ENCODE data around the gene NLRP7. TPM values are rescaled to one million over a fixed set of nuclear protein-coding genes. Genes with fewer than 3 reads are reported as not detected.
"Not testable (repeated sequence)": the region's sequence is repeated elsewhere in the genome, so short reads cannot be mapped to it uniquely, and the experiment has no call there.

NLRP7 gene
- total RNA-seq (10 to 100 TPM in 1 of 2 donors, 1 to 10 TPM in 1; 9.0 to 11.7 TPM), polyA plus RNA-seq (ENCODE audit: insufficient read depth, low read depth, low replicate concordance) (14.5 TPM)
- long read RNA-seq, donor 1, partial matches to known transcripts, result 56 of 58 reads
- long read RNA-seq, donor 1, other reads (novel, unspliced or antisense), result 0 of 58 reads
- long read RNA-seq, donor 2, partial matches to known transcripts, result 23 of 23 reads
- long read RNA-seq, donor 2, other reads (novel, unspliced or antisense), result 0 of 23 reads

DNA sequence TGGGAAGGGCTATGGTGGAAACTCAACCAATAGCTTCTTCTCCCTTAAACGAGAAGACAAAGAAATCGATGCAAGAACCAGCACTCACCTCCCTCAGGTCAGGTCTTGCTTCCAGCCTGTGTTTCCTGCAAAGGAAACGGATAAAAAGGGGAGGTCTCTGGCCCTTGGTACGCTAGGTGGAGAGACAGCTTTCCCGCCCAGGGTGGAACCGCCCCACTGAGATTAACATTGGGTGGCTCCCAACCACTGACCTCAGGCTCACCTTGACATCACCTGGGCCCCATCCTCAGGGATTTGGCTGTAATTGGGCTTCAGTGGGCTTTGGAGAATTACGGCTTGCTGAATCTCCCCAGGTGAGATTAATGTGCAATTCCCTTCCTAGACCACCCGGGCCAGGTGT is at the start of gene NLRP7:
NLRP7 (minus strand) TSS at position 150 of the 400 bp plus-strand sequence.
- no peaks in the 10 kb centered on the region for H3K4me1 ChIP-seq
- no peak within 1 kb of the TSS for H3K27ac ChIP-seq
- 80 to 85% methylated on average over 4 to 8 of the region's 8 CpGs for WGBS, 2 donors
- no peaks in the 10 kb centered on the region for H3K9me3 ChIP-seq
- no peak for DNase-seq
- intact Hi-C loops (cut with DNase I; ENCODE audit: low total_unique reads), result no loop called here
- no peak within 1 kb of the TSS for H3K4me3 ChIP-seq
- H3K36me3 ChIP-seq (ENCODE audit: low read depth, missing control alignments), result no peaks in the 10 kb centered on the region
- no peaks in the 10 kb centered on the region for H3K27me3 ChIP-seq
- no peak for TF ChIP-seq CTCF (IDR thresholded peaks at IDR 0.05)
- TF ChIP-seq POLR2A (IDR thresholded peaks at IDR 0.05), result no peak

GRCh38 chr19:54995561-54995960 is 48.2 kb upstream of the NLRP7 start:
- Histone ChIP-seq H3K4me1 (no peaks in the 10 kb centered on the region), H3K36me3 (ENCODE audit: low read depth, missing control alignments) (no peaks in the 10 kb centered on the region), H3K27me3 (no peaks in the 10 kb centered on the region), H3K27ac (no peak overlapping the region), H3K9me3 (no peaks in the 10 kb centered on the region), H3K4me3 (no peak overlapping the region)
- WGBS, 2 donors, result 88 to 94% methylated on average over 3 of the region's 3 CpGs
- intact Hi-C loops (cut with DNase I; ENCODE audit: low total_unique reads), result no loop called here
- no peak for DNase-seq
- TF ChIP-seq POLR2A (IDR thresholded peaks at IDR 0.05) (no peak), CTCF (IDR thresholded peaks at IDR 0.05) (no peak)

- H3K9me3 ChIP-seq; H3K36me3 ChIP-seq (ENCODE audit: low read depth, missing control alignments); H3K27ac ChIP-seq; DNase-seq; H3K4me3 ChIP-seq; H3K27me3 ChIP-seq; H3K4me1 ChIP-seq; intact Hi-C loops (cut with DNase I; ENCODE audit: low total_unique reads): not testable (repeated sequence)
- 94% methylated on average over 7 to 11 of the region's 11 CpGs for WGBS, 2 donors
Measured at GRCh38 chr19:54989531-54989930, 42.2 kb upstream of the NLRP7 start.

GRCh38 chr19:54982562-54982961 is 35.2 kb upstream of the NLRP7 start:
- H3K4me1 ChIP-seq; H3K27ac ChIP-seq; H3K4me3 ChIP-seq; DNase-seq; H3K36me3 ChIP-seq (ENCODE audit: low read depth, missing control alignments); H3K9me3 ChIP-seq; H3K27me3 ChIP-seq; intact Hi-C loops (cut with DNase I; ENCODE audit: low total_unique reads): not testable (repeated sequence)
- 79 to 95% methylated on average over 5 to 15 of the region's 23 CpGs for WGBS, 2 donors

- H3K9me3 ChIP-seq; H3K27me3 ChIP-seq; H3K27ac ChIP-seq; intact Hi-C loops (cut with DNase I; ENCODE audit: low total_unique reads); H3K4me1 ChIP-seq; H3K4me3 ChIP-seq; H3K36me3 ChIP-seq (ENCODE audit: low read depth, missing control alignments); DNase-seq: not testable (repeated sequence)
- 79 to 84% methylated on average over 19 of the region's 19 CpGs for WGBS, 2 donors
Measured at GRCh38 chr19:54973229-54974090, 26.1 kb upstream of the NLRP7 start.

DNA sequence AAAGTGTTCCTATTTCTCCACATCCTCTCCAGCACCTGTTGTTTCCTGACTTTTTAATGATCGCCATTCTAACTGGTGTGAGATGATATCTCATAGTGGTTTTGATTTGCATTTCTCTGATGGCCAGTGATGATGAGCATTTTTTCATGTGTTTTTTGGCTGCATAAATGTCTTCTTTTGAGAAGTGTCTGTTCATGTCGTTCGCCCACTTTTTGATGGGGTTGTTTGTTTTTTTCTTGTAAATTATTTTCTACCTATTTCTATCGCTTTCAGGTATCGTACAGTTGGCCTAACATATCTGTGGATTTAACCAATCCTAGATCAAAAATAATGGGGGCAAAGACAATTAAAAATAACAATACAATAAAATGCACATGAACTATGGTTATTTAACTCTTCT is 24.1 kb upstream of the NLRP7 start:
- H3K4me3 ChIP-seq; H3K4me1 ChIP-seq; H3K9me3 ChIP-seq; H3K36me3 ChIP-seq (ENCODE audit: low read depth, missing control alignments); DNase-seq; H3K27me3 ChIP-seq; intact Hi-C loops (cut with DNase I; ENCODE audit: low total_unique reads); H3K27ac ChIP-seq: not testable (repeated sequence)
- 69 to 91% methylated on average over 3 to 4 of the region's 5 CpGs for WGBS, 2 donors

All from testis (tissue), 5 donors.